GM23338 (cell line): Measurements from ENCODE around the gene FBLIM1. TPM values are rescaled to one million over a fixed set of nuclear protein-coding genes. Genes with fewer than 3 reads are reported as not detected.

Experiments used
- ATAC-seq: fragments of 200-7000 bp; cut with Tn5 transposase; 3 replicates; pipeline ENCODE4 v1.9.1; 2020
- DNase-seq: peaks from one replicate; pipeline ENCODE4 v3.0.0-alpha.2; 2015; ENCODE audit warnings: low spot score
- H2AFZ ChIP-seq: fragments of 200-600 bp; sonication (generic); 2 replicates; pipeline ENCODE4 v1.8.0; 2016; ENCODE audit warnings: antibody characterized with exemption, mild to moderate bottlenecking, moderate library complexity
- H3F3A ChIP-seq: fragments of 200-600 bp; sonication (generic); replicated peaks from 2 replicates; pipeline ENCODE4 v1.8.0; 2017; ENCODE audit warnings: antibody characterized with exemption, mixed run types, low read depth
- H3K27ac ChIP-seq: fragments of 200-600 bp; sonication (generic); 2 replicates; pipeline ENCODE4 v1.6.1; 2016; ENCODE audit warnings: low read depth
- H3K27me3 ChIP-seq: fragments of 200-600 bp; sonication (generic); 2 replicates; pipeline ENCODE4 v1.8.0; 2016; ENCODE audit warnings: mild to moderate bottlenecking, mixed run types, moderate library complexity; ENCODE audit not compliant: insufficient read depth
- H3K36me3 ChIP-seq: fragments of 200-600 bp; sonication (generic); 2 replicates; pipeline ENCODE4 v1.8.0; 2016; ENCODE audit warnings: mild to moderate bottlenecking; ENCODE audit not compliant: insufficient read depth
- H3K4me1 ChIP-seq: fragments of 200-600 bp; sonication (generic); 2 replicates; pipeline ENCODE4 v1.8.0; 2016; ENCODE audit warnings: mild to moderate bottlenecking, moderate library complexity; ENCODE audit not compliant: insufficient read depth
- H3K4me2 ChIP-seq: fragments of 200-600 bp; sonication (generic); 2 replicates; pipeline ENCODE4 v1.7.1; 2017; ENCODE audit warnings: mixed run types
- H3K4me3 ChIP-seq: fragments of 200-600 bp; sonication (generic); 2 replicates; pipeline ENCODE4 v1.6.1; 2016; ENCODE audit warnings: mixed run types
- H3K79me2 ChIP-seq: fragments of 200-600 bp; sonication (generic); replicated peaks from 2 replicates; pipeline ENCODE4 v1.8.0; 2017; ENCODE audit warnings: mild to moderate bottlenecking; ENCODE audit not compliant: insufficient read depth
- H3K9me2 ChIP-seq: fragments of 200-600 bp; sonication (generic); 2 replicates; pipeline ENCODE4 v1.8.0; 2017; ENCODE audit not compliant: insufficient read depth
- H4K20me1 ChIP-seq: fragments of 200-600 bp; sonication (generic); replicated peaks from 2 replicates; pipeline ENCODE4 v1.8.0; 2017; ENCODE audit warnings: mild to moderate bottlenecking; ENCODE audit not compliant: insufficient read depth
- H3K27ac Mint-ChIP-seq: 2 replicates; pipeline ENCODE4 v1.8.0; 2020; ENCODE audit warnings: inconsistent platforms, mild to moderate bottlenecking, moderate library complexity, mixed read lengths
- H3K27me3 Mint-ChIP-seq: 3 replicates; pipeline ENCODE4 v1.8.0; 2022; ENCODE audit warnings: low read depth, mild to moderate bottlenecking, moderate library complexity, mixed read lengths, inconsistent platforms; ENCODE audit not compliant: insufficient read depth, poor library complexity
- H3K36me3 Mint-ChIP-seq: 3 replicates; pipeline ENCODE4 v1.8.0; 2021; ENCODE audit warnings: low read depth, mild to moderate bottlenecking, inconsistent platforms, moderate library complexity, mixed read lengths
- H3K4me1 Mint-ChIP-seq: 3 replicates; pipeline ENCODE4 v1.8.0; 2020; ENCODE audit warnings: mild to moderate bottlenecking, inconsistent platforms, mixed read lengths
- H3K4me3 Mint-ChIP-seq: 3 replicates; pipeline ENCODE4 v1.8.0; 2021; ENCODE audit warnings: moderate library complexity, mild to moderate bottlenecking, inconsistent platforms, mixed read lengths
- H3K9me3 Mint-ChIP-seq: 3 replicates; pipeline ENCODE4 v1.8.0; 2020; ENCODE audit warnings: moderate library complexity, mild to moderate bottlenecking, inconsistent platforms, mixed read lengths
- CREB1 ChIP-seq: fragments of 250-450 bp; sonication (Bioruptor Pico); IDR thresholded peaks from 2 replicates; pipeline ENCODE4 v1.5.0; 2020; ENCODE audit warnings: low read depth, mild to moderate bottlenecking, moderate library complexity
- ETS1 ChIP-seq: IDR thresholded peaks from 2 replicates; pipeline ENCODE4 v1.6.1; 2016; ENCODE audit warnings: antibody characterized with exemption
- EZH2 ChIP-seq: fragments of 200-600 bp; sonication (generic); IDR thresholded peaks from one replicate; pipeline ENCODE4 v1.8.0; 2017; ENCODE audit warnings: antibody characterized with exemption, mild to moderate bottlenecking, low read depth; ENCODE audit not compliant: unreplicated experiment
- EZH2phosphoT487 ChIP-seq: fragments of 200-600 bp; sonication (generic); IDR thresholded peaks from one replicate; pipeline ENCODE4 v1.8.1; 2018; ENCODE audit warnings: antibody characterized with exemption; ENCODE audit not compliant: unreplicated experiment
- JUNB ChIP-seq: IDR thresholded peaks from one replicate; pipeline ENCODE4 v1.6.1; 2016; ENCODE audit warnings: antibody characterized with exemption; ENCODE audit not compliant: unreplicated experiment
- NANOG ChIP-seq: IDR thresholded peaks from 2 replicates; pipeline ENCODE4 v1.6.1; 2016; ENCODE audit warnings: antibody characterized with exemption, borderline replicate concordance
- POLR2AphosphoS5 ChIP-seq: IDR thresholded peaks from 2 replicates; pipeline ENCODE4 v1.6.1; 2016; ENCODE audit warnings: antibody characterized with exemption, low read depth
- STAT1 ChIP-seq: IDR thresholded peaks from one replicate; pipeline ENCODE4 v1.6.1; 2016; ENCODE audit warnings: antibody characterized with exemption; ENCODE audit not compliant: unreplicated experiment
- ZNF114 ChIP-seq: fragments of 250-450 bp; sonication (Bioruptor Pico); IDR thresholded peaks from 2 replicates; pipeline ENCODE4 v1.5.0; 2020; ENCODE audit warnings: mild to moderate bottlenecking, moderate library complexity
- ZNF331 ChIP-seq: fragments of 250-450 bp; sonication (Bioruptor Pico); IDR thresholded peaks from 2 replicates; pipeline ENCODE4 v1.5.0; 2020; ENCODE audit warnings: low read depth, mild to moderate bottlenecking, moderate library complexity
- polyA plus RNA-seq: library from polyadenylated mRNA; unstranded; fragments of >200 nt; fragmentation: Nextera tagmentation; extraction: Ambion mirVana; gene quantifications from 2 replicates; pipeline ENCODE4 v1.2.1, GENCODE V29; 2016
- total RNA-seq: library from RNA; depleted of rRNA; stranded (reverse); fragments of >200 nt; shearing (Covaris generic); gene quantifications from 2 replicates; pipeline ENCODE4 v1.2.3, GENCODE V29; 2014
- TF ChIP-seq, protein P1 (sequence below): fragments of 250-450 bp; sonication (Bioruptor Pico); IDR thresholded peaks from 2 replicates; pipeline ENCODE4 v1.5.0; 2020; ENCODE audit warnings: mild to moderate bottlenecking, moderate library complexity
- TF ChIP-seq, protein P2 (sequence below), 2 experiments: fragments of 200-600 bp in 1 of 2; sonication (generic) in 1 of 2; conservative IDR thresholded peaks; 2 replicates each; pipeline versions ENCODE4 v1.5.1 to v1.6.1; 2016 to 2017; ENCODE audit warnings: antibody characterized with exemption in 2 of 2, low read depth in 2 of 2, mild to moderate bottlenecking in 2 of 2, moderate library complexity in 1 of 2
- TF ChIP-seq, protein P3 (sequence below): IDR thresholded peaks from one replicate; pipeline ENCODE4 v1.6.1; 2018; ENCODE audit warnings: antibody characterized with exemption; ENCODE audit not compliant: unreplicated experiment

Gene FBLIM1
- total and polyA plus RNA-seq, 2 experiments from 2014 or later = 41.7 to 81.7 TPM

GRCh38 chr1:15826810-15827507, 68.4 kb downstream of the FBLIM1 start:
- no peak overlapping the region for H3K4me2 ChIP-seq
- H4K20me1 ChIP-seq = no peaks in the 10 kb centered on the region
- H3K4me1 Mint-ChIP-seq = peaks cover 21% of the 10 kb centered on the region
- no peaks in the 10 kb centered on the region for H3K79me2 ChIP-seq
- H3K27me3 ChIP-seq = no peaks in the 10 kb centered on the region
- H3K4me3 Mint-ChIP-seq = no peak overlapping the region
- no peak overlapping the region for H2AFZ ChIP-seq
- H3K27me3 Mint-ChIP-seq = peaks cover 8% of the 10 kb centered on the region
- TF ChIP-seq JUNB (no peak), POLR2AphosphoS5 (no peak), ETS1 (no peak), STAT1 (no peak), ZNF331 (CRISPR knock-in tag) (no peak), EZH2 (no peak), NANOG (no peak), CREB1 (CRISPR knock-in tag) (no peak), EZH2phosphoT487 (no peak), ZNF114 (CRISPR knock-in tag) (no peak)
- TF ChIP-seq, protein P1, sequence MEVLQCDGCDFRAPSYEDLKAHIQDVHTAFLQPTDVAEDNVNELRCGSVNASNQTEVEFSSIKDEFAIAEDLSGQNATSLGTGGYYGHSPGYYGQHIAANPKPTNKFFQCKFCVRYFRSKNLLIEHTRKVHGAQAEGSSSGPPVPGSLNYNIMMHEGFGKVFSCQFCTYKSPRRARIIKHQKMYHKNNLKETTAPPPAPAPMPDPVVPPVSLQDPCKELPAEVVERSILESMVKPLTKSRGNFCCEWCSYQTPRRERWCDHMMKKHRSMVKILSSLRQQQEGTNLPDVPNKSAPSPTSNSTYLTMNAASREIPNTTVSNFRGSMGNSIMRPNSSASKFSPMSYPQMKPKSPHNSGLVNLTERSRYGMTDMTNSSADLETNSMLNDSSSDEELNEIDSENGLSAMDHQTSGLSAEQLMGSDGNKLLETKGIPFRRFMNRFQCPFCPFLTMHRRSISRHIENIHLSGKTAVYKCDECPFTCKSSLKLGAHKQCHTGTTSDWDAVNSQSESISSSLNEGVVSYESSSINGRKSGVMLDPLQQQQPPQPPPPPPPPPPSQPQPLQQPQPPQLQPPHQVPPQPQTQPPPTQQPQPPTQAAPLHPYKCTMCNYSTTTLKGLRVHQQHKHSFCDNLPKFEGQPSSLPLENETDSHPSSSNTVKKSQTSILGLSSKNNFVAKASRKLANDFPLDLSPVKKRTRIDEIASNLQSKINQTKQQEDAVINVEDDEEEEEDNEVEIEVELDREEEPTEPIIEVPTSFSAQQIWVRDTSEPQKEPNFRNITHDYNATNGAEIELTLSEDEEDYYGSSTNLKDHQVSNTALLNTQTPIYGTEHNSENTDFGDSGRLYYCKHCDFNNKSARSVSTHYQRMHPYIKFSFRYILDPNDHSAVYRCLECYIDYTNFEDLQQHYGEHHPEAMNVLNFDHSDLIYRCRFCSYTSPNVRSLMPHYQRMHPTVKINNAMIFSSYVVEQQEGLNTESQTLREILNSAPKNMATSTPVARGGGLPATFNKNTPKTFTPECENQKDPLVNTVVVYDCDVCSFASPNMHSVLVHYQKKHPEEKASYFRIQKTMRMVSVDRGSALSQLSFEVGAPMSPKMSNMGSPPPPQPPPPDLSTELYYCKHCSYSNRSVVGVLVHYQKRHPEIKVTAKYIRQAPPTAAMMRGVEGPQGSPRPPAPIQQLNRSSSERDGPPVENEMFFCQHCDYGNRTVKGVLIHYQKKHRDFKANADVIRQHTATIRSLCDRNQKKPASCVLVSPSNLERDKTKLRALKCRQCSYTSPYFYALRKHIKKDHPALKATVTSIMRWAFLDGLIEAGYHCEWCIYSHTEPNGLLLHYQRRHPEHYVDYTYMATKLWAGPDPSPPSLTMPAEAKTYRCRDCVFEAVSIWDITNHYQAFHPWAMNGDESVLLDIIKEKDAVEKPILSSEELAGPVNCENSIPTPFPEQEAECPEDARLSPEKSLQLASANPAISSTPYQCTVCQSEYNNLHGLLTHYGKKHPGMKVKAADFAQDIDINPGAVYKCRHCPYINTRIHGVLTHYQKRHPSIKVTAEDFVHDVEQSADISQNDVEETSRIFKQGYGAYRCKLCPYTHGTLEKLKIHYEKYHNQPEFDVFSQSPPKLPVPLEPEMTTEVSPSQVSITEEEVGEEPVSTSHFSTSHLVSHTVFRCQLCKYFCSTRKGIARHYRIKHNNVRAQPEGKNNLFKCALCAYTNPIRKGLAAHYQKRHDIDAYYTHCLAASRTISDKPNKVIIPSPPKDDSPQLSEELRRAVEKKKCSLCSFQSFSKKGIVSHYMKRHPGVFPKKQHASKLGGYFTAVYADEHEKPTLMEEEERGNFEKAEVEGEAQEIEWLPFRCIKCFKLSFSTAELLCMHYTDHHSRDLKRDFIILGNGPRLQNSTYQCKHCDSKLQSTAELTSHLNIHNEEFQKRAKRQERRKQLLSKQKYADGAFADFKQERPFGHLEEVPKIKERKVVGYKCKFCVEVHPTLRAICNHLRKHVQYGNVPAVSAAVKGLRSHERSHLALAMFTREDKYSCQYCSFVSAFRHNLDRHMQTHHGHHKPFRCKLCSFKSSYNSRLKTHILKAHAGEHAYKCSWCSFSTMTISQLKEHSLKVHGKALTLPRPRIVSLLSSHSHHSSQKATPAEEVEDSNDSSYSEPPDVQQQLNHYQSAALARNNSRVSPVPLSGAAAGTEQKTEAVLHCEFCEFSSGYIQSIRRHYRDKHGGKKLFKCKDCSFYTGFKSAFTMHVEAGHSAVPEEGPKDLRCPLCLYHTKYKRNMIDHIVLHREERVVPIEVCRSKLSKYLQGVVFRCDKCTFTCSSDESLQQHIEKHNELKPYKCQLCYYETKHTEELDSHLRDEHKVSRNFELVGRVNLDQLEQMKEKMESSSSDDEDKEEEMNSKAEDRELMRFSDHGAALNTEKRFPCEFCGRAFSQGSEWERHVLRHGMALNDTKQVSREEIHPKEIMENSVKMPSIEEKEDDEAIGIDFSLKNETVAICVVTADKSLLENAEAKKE (CRISPR knock-in tag) = no peak
- TF ChIP-seq, protein P2, sequence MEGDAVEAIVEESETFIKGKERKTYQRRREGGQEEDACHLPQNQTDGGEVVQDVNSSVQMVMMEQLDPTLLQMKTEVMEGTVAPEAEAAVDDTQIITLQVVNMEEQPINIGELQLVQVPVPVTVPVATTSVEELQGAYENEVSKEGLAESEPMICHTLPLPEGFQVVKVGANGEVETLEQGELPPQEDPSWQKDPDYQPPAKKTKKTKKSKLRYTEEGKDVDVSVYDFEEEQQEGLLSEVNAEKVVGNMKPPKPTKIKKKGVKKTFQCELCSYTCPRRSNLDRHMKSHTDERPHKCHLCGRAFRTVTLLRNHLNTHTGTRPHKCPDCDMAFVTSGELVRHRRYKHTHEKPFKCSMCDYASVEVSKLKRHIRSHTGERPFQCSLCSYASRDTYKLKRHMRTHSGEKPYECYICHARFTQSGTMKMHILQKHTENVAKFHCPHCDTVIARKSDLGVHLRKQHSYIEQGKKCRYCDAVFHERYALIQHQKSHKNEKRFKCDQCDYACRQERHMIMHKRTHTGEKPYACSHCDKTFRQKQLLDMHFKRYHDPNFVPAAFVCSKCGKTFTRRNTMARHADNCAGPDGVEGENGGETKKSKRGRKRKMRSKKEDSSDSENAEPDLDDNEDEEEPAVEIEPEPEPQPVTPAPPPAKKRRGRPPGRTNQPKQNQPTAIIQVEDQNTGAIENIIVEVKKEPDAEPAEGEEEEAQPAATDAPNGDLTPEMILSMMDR (conservative IDR thresholded peaks at IDR 0.05; ENCODE audit: low read depth in 2 of 2) = no peak
- TF ChIP-seq, protein P3, sequence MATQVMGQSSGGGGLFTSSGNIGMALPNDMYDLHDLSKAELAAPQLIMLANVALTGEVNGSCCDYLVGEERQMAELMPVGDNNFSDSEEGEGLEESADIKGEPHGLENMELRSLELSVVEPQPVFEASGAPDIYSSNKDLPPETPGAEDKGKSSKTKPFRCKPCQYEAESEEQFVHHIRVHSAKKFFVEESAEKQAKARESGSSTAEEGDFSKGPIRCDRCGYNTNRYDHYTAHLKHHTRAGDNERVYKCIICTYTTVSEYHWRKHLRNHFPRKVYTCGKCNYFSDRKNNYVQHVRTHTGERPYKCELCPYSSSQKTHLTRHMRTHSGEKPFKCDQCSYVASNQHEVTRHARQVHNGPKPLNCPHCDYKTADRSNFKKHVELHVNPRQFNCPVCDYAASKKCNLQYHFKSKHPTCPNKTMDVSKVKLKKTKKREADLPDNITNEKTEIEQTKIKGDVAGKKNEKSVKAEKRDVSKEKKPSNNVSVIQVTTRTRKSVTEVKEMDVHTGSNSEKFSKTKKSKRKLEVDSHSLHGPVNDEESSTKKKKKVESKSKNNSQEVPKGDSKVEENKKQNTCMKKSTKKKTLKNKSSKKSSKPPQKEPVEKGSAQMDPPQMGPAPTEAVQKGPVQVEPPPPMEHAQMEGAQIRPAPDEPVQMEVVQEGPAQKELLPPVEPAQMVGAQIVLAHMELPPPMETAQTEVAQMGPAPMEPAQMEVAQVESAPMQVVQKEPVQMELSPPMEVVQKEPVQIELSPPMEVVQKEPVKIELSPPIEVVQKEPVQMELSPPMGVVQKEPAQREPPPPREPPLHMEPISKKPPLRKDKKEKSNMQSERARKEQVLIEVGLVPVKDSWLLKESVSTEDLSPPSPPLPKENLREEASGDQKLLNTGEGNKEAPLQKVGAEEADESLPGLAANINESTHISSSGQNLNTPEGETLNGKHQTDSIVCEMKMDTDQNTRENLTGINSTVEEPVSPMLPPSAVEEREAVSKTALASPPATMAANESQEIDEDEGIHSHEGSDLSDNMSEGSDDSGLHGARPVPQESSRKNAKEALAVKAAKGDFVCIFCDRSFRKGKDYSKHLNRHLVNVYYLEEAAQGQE = no peak
- no peaks in the 10 kb centered on the region for H3K36me3 ChIP-seq
- DNase-seq (no peak), ATAC-seq (no peak)
- peaks cover 8% of the 10 kb centered on the region for H3K36me3 Mint-ChIP-seq
- H3K9me3 Mint-ChIP-seq = no peaks in the 10 kb centered on the region
- H3K27ac ChIP-seq = no peak overlapping the region
- H3K27ac Mint-ChIP-seq = no peak overlapping the region
- H3F3A ChIP-seq = no peaks in the 10 kb centered on the region
- H3K4me1 ChIP-seq = peaks cover 15% of the 10 kb centered on the region
- H3K9me2 ChIP-seq = no peaks in the 10 kb centered on the region
- H3K4me3 ChIP-seq = no peak overlapping the region
